HG03045 (cell line): ENCODE measurements around the gene PCA3.

Experiments
- ATAC-seq: cut with Tn5 transposase; IDR thresholded peaks from one replicate; pipeline ENCODE4 v1.9.1; 2021; ENCODE audit warnings: mild to moderate bottlenecking, moderate library complexity; ENCODE audit not compliant: unreplicated experiment

Gene PCA3

GRCh38 chr9:76818271-76818670, 54.0 kb downstream of the PCA3 start:
- ATAC-seq: no peak

GRCh38 chr9:76820431-76820830, 56.2 kb downstream of the PCA3 start:
- no peak for ATAC-seq

GRCh38 chr9:76827296-76828080, 63.2 kb downstream of the PCA3 start:
- ATAC-seq: no peak

- no peak for ATAC-seq
These were observed 64.2 kb downstream of the PCA3 start for GRCh38 chr9:76828447-76828846.

- no peak for ATAC-seq
These were observed 71.5 kb downstream of the PCA3 start for GRCh38 chr9:76835571-76836283.
